ENCODE measurements around the gene ZBTB49. TPM values are rescaled to one million over a fixed set of nuclear protein-coding genes. Genes with fewer than 3 reads are reported as not detected.

The ZBTB49 gene
- polyA plus RNA-seq, 1 donor from 2014 or later, result 16.5 TPM

DNA sequence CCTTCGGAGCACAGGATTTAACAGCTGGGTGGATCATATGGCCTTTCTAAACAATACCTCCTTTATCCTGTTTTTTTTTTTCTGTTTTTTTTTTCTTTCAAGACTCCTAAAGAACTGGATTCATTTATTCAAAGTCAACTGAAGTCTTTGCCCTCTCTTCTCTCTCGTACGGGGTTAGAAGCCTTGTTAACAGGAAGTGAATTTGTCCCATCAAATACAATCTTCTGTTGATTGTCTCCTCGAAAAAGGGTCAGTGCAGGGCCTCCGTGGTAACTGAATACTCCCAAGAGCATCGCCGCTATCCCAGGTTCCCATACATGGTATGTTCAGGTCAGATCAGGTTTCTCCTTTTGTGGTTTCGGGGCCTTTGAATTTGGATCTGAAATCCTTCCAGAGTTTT is 40.2 kb upstream of the ZBTB49 start:
- Histone ChIP-seq H3K79me2 (replicated peaks; ENCODE audit: insufficient read depth, low read length) (peaks cover 11% of the 10 kb centered on the region), H3K27ac (ENCODE audit: low read length) (no peak overlapping the region), H3K9me2 (ENCODE audit: insufficient read depth, low read length) (no peaks in the 10 kb centered on the region), H2AFZ (ENCODE audit: low read depth, low read length) (no peak overlapping the region), H3K36me3 (ENCODE audit: insufficient read depth, low read length) (no peaks in the 10 kb centered on the region), H3K4me2 (ENCODE audit: low read length) (no peak overlapping the region), H3F3A (ENCODE audit: insufficient read depth, low read length, poor library complexity, severe bottlenecking) (no peaks in the 10 kb centered on the region), H3K9me3 (ENCODE audit: low read length) (no peaks in the 10 kb centered on the region), H3K27me3 (ENCODE audit: insufficient read depth, low read depth, low read length) (no peaks in the 10 kb centered on the region), H4K20me1 (ENCODE audit: insufficient read depth) (no peaks in the 10 kb centered on the region), H3K4me3 (ENCODE audit: low read length) (no peak overlapping the region), H3K9ac (ENCODE audit: low read length) (no peak overlapping the region)
- no peak for TF ChIP-seq EZH2 (IDR thresholded peaks at IDR 0.05; ENCODE audit: borderline replicate concordance, insufficient read depth, low read length, poor library complexity, severe bottlenecking)
- no peak for TF ChIP-seq POLR2AphosphoS5 (IDR thresholded peaks at IDR 0.05)

DNA sequence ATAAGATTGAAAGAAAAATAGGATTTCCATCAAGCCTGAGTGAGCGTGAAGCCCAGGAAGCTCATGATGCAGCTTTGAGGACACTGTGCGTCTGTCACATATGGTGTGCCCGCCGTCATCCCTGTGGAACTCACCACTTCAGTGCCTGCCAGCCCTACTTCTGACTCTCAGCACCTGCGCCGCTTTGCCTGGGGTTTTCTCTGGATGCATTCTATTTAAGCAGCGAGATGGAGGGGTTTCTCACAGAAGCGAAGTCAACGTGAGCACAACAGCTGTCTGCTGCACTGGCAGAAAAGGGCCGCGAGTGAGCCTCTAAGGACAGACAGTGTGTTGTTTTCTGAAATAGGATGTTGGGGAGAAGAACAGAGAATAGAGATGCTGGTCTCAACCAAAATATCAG is 35.9 kb upstream of the ZBTB49 start:
- Histone ChIP-seq H3F3A (ENCODE audit: insufficient read depth, low read length, poor library complexity, severe bottlenecking) (no peaks in the 10 kb centered on the region), H3K36me3 (ENCODE audit: insufficient read depth, low read length) (no peaks in the 10 kb centered on the region), H4K20me1 (ENCODE audit: insufficient read depth) (no peaks in the 10 kb centered on the region), H3K9ac (ENCODE audit: low read length) (no peak overlapping the region), H3K9me3 (ENCODE audit: low read length) (no peaks in the 10 kb centered on the region), H3K27me3 (ENCODE audit: insufficient read depth, low read depth, low read length) (no peaks in the 10 kb centered on the region), H3K79me2 (replicated peaks; ENCODE audit: insufficient read depth, low read length) (no peaks in the 10 kb centered on the region), H3K4me2 (ENCODE audit: low read length) (no peak overlapping the region), H3K9me2 (ENCODE audit: insufficient read depth, low read length) (no peaks in the 10 kb centered on the region), H2AFZ (ENCODE audit: low read depth, low read length) (no peak overlapping the region), H3K4me3 (ENCODE audit: low read length) (no peak overlapping the region), H3K27ac (ENCODE audit: low read length) (no peak overlapping the region)
- TF ChIP-seq TAF1 (IDR thresholded peaks at IDR 0.05; ENCODE audit: low read depth), result no peak
- TF ChIP-seq RAD21 (conservative IDR thresholded peaks at IDR 0.05), result no peak
- TF ChIP-seq MXI1 (conservative IDR thresholded peaks at IDR 0.05; ENCODE audit: poor library complexity, severe bottlenecking), result no peak
- no peak for TF ChIP-seq EZH2 (IDR thresholded peaks at IDR 0.05; ENCODE audit: borderline replicate concordance, insufficient read depth, low read length, poor library complexity, severe bottlenecking)
- TF ChIP-seq, protein P1, sequence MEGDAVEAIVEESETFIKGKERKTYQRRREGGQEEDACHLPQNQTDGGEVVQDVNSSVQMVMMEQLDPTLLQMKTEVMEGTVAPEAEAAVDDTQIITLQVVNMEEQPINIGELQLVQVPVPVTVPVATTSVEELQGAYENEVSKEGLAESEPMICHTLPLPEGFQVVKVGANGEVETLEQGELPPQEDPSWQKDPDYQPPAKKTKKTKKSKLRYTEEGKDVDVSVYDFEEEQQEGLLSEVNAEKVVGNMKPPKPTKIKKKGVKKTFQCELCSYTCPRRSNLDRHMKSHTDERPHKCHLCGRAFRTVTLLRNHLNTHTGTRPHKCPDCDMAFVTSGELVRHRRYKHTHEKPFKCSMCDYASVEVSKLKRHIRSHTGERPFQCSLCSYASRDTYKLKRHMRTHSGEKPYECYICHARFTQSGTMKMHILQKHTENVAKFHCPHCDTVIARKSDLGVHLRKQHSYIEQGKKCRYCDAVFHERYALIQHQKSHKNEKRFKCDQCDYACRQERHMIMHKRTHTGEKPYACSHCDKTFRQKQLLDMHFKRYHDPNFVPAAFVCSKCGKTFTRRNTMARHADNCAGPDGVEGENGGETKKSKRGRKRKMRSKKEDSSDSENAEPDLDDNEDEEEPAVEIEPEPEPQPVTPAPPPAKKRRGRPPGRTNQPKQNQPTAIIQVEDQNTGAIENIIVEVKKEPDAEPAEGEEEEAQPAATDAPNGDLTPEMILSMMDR (IDR thresholded peaks at IDR 0.05; ENCODE audit: poor library complexity, severe bottlenecking), result no peak
- no peak for TF ChIP-seq SMC3 (conservative IDR thresholded peaks at IDR 0.05; ENCODE audit: poor library complexity)

DNA sequence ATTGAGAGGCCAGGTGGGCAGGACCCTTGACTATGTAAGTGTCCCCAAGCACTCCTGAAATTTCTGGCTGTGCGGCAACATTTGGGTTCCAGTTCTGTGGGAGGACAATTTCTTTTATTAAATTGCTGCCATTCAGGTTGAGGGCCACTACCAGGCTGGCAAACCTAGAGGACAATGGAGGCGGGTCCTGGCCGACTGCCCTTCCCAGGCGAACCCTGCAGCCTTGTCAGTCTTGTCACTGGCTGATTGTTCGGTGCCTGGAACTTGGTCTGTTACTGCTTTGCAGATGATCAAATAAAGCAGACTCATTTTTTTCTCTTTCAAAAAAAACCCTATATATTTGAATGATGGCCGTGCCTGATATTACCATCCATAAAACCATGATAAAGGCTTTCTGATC is 35.4 kb upstream of the ZBTB49 start:
- Histone ChIP-seq H3K9ac (ENCODE audit: low read length) (no peak overlapping the region), H3K9me3 (ENCODE audit: low read length) (no peaks in the 10 kb centered on the region), H3K4me3 (ENCODE audit: low read length) (no peak overlapping the region), H4K20me1 (ENCODE audit: insufficient read depth) (no peaks in the 10 kb centered on the region), H3K27me3 (ENCODE audit: insufficient read depth, low read depth, low read length) (no peaks in the 10 kb centered on the region), H3K4me2 (ENCODE audit: low read length) (no peak overlapping the region), H3K9me2 (ENCODE audit: insufficient read depth, low read length) (no peaks in the 10 kb centered on the region), H3K36me3 (ENCODE audit: insufficient read depth, low read length) (no peaks in the 10 kb centered on the region), H3F3A (ENCODE audit: insufficient read depth, low read length, poor library complexity, severe bottlenecking) (no peaks in the 10 kb centered on the region), H2AFZ (ENCODE audit: low read depth, low read length) (no peak overlapping the region), H3K27ac (ENCODE audit: low read length) (no peak overlapping the region), H3K79me2 (replicated peaks; ENCODE audit: insufficient read depth, low read length) (no peaks in the 10 kb centered on the region)
- TF ChIP-seq MXI1 (conservative IDR thresholded peaks at IDR 0.05; ENCODE audit: poor library complexity, severe bottlenecking) (no peak), EZH2 (IDR thresholded peaks at IDR 0.05; ENCODE audit: borderline replicate concordance, insufficient read depth, low read length, poor library complexity, severe bottlenecking) (no peak), POLR2AphosphoS5 (IDR thresholded peaks at IDR 0.05) (no peak)
- TF ChIP-seq, protein P2, sequence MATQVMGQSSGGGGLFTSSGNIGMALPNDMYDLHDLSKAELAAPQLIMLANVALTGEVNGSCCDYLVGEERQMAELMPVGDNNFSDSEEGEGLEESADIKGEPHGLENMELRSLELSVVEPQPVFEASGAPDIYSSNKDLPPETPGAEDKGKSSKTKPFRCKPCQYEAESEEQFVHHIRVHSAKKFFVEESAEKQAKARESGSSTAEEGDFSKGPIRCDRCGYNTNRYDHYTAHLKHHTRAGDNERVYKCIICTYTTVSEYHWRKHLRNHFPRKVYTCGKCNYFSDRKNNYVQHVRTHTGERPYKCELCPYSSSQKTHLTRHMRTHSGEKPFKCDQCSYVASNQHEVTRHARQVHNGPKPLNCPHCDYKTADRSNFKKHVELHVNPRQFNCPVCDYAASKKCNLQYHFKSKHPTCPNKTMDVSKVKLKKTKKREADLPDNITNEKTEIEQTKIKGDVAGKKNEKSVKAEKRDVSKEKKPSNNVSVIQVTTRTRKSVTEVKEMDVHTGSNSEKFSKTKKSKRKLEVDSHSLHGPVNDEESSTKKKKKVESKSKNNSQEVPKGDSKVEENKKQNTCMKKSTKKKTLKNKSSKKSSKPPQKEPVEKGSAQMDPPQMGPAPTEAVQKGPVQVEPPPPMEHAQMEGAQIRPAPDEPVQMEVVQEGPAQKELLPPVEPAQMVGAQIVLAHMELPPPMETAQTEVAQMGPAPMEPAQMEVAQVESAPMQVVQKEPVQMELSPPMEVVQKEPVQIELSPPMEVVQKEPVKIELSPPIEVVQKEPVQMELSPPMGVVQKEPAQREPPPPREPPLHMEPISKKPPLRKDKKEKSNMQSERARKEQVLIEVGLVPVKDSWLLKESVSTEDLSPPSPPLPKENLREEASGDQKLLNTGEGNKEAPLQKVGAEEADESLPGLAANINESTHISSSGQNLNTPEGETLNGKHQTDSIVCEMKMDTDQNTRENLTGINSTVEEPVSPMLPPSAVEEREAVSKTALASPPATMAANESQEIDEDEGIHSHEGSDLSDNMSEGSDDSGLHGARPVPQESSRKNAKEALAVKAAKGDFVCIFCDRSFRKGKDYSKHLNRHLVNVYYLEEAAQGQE (IDR thresholded peaks at IDR 0.05; ENCODE audit: borderline replicate concordance), result no peak
